COLO668 (cell line): ENCODE measurements around the gene ZFPL1.
"Not testable (repeated sequence)": the region's sequence is repeated elsewhere in the genome, so short reads cannot be mapped to it uniquely, and the experiment has no call there.

ENCODE experiments used
- DNase-seq: peaks from one replicate; lab custom pipeline; 2025; ENCODE audit not compliant: unreplicated experiment; lab: John Stamatoyannopoulos, UW

ZFPL1 gene

DNA sequence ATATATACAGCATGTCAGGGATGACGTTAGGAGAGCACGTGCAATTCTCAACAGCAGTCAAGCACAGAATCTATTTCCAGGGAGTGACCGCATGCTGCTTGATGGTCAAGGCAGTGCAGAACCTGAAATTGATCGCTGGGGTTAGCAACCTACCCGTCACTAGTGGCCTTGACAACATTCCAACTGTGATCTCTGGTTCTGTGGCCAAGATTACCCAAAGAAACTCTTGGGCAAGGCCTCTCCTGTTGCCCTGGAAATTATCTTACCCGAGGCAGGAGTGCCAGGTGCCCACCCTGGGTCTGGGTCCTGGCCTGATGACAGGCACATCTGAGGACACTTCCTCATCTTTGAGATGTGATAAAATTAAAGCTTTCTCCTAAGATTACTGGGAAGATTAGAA is 29.8 kb downstream of the ZFPL1 start:
- no peak for DNase-seq

DNA sequence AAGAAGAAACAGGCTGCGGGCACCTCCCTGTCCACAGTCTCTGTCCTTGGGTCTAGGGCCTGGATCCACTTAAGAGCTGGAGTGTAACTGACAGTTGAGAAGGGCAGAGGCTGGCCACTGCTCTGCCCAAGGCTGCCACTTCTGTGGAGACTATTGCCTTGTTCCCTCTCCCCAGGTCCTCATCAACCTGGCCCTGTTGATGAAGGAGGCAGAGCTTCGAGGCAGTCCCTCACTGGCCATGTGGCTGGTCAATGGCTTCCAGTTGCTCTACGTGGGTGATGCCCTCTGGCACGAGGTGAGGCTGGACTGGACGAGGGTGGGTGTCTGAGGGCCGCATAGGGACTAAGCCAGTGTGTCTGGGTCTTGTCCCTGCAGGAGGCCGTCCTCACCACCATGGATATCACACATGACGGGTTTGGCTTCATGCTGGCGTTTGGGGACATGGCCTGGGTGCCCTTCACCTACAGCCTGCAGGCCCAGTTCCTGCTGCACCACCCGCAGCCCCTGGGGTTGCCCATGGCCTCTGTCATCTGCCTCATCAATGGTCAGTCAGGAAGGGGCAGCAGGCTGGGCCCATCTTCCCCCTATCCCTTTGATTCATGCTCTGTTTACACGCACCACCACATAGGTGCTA is 30.6 kb downstream of the ZFPL1 start:
- DNase-seq, result no peak

DNA sequence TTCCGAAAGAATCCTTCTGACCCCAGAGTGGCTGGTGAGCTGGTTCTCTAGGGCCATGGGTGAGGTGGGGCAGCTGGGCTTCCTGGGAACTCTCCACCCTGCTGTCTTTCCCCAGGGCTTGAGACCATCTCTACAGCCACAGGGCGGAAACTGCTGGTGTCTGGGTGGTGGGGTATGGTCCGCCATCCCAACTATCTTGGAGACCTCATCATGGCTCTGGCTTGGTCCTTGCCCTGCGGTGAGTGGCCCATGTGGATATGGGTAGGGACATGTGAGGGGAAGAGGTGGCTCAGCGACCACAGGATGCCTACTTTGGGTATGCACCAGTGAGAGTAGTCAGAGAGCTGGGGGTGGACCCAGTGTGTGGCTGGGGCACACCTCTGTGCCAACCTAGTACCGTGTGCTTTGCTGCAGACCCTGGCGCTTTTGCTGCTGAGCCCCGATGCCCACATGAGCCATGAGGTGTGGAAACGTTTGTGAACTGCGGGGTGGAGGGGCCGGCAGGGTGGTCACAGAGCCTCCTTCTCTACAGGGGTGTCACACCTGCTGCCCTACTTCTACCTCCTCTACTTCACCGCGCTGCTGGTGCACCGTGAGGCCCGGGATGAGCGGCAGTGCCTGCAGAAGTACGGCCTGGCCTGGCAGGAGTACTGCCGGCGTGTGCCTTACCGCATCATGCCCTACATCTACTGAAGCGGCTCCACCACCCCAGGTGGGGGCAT is 31.5 kb downstream of the ZFPL1 start:
- DNase-seq, result no peak

DNA sequence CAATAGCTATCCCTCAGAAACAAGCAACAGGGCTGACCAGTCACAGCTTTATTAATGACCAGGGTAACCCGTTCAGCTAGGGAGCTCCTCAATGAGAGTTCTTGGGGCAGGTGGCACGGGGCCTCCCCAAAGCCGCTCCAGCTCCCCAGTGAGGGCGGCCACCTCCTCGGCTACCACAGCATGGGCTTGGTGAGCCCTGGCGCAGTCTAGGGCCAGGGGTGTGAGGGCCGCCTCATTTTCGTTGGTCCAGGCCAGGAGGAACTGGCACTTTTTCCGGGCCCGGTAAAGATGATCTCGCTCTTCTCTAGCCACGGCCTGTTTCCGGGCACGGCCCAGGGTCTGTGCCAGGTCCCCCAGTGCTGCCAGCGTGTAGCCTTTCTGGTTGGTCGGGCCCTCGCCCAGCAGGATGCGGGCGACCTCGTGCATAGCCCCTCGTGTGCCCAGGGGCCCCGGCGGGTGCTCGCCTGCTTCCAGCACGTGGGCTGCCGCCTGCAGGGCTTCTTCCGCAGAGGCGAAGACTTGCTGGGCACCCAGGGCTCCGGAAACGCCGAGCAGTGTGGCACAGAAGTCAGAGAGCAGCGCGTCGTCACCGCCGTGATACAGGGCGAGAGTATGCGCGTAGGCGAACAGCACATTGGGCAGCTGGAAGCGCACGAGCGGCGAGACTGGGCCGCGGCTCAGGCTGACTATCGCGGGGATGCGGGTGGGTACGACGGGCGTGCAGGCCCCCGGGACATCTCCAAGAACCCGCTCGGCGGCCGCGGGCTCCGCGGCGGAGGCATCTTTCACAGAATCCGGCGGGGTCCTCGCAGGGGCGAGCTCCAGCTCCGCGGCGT is 32.6 kb downstream of the ZFPL1 start:
- peak; percentile 72 for DNase-seq

DNA sequence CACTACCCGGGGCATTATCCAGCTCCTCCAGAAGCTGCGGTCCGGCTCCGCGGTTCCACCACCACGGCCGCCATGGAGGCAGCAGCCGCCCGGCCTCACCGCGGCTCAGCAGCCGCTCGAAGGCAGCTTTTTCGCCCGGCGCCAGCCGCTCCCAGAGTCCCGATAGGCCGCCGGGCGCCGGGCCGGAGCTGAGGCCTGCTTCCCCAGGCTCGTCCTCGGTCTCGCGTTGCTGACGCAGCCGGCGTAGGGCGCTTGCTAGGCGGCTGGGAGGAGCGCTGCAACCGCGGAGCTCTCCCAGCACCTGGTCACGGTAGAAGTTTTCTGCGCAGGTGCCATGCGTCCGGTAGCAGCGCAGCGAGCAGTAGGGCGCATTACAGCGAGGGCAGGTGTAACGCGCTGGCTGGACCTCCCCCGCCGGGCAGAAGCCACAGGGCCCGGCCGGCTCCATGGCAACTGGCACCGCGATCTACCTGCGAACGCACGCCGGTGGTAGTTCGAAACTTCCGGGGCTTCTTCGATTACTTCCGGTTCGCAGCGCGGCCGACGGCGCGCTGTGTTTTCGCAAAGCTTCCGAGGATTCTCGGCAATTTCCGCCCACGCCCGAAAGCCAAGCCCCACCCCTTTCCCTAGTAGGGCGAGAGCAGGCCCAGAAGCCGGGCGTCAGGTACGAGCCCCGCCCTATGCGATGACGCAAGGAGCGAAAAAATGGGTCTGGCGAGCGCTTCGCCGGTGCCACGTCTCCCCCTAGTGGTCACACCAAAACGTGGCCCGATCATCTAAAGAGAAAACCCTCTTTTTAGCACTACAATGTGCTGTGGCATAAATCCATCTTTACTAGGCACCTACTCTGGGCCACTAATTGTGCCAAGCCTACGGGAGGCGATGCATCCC is 33.4 kb downstream of the ZFPL1 start, which contains the start of gene ZNHIT2:
ZNHIT2 (minus strand) TSS at position 496 of the 891 bp plus-strand sequence; CDS start at position 448, 48 bp downstream.
- peak; percentile 99 for DNase-seq

DNA sequence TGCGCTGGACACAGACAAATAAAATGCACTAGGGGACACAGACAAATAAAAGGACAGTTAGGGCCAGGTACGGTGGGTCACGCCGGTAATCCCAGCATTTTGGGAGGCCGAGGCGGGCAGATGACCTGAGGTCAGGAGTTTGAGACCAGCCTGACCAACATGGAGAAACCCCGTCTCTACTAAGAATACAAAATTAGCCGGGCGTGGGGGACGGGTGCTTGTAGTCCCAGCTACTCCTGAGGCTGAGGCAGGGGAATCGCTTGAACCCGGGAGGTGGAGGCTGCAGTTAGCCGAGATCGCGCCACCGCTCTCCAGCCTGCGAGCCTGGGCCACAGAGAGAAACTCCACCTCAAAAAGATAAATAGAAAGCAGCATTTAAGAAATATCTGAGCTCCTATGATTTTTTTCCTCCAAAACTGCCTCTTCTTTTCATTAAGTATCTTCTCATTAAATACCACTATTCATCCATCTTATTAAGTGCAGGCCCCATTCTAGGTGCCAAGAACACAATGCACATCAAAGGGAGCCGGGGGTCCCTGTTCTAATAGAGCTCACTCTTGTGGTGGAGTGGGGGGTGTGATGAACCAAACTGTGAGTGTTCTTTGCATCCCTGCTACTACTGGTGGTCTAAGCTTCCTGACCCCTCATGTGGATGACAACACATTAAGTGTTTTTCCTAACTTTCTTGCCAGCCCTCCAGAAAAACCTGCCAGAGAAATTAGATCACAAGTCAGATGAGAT is 34.2 kb downstream of the ZFPL1 start:
- DNase-seq, result no peak

DNA sequence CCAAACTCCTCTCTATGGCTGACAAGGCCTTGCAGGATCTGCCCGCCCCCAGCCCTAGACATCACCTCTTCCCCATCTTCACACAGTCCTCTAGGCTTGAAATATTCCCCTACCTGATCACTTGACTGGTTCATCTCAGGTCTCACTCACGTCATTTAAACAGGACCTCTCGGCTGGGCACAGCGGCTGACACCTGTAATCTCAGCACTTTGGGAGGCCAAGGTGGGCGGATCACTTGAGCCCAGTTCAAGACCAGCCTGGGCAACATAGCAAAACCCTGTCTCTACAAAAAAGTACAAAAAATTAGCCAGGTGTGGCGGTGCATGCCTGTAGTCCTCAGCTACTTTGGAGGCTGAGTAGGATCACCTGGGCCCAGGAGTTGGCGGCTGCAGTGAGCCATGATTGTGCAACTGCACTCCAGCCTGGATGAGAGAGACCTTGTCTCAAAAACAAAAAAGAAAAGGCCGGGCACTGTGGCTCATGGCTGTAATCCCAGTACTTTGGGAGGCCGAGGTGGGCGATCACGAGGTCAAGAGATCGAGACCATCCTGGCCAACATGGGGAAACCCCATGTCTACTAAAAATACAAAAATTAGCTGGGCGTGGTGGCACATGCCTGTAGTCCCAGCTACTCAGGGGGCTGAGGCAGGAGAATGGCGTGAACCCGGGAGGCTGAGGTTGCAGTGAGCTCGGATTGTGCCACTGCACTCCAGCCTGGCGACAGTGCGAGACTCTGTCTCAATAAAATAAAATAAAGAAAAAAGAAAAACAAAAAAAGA is 35.1 kb downstream of the ZFPL1 start:
- DNase-seq, result not testable (repeated sequence)

DNA sequence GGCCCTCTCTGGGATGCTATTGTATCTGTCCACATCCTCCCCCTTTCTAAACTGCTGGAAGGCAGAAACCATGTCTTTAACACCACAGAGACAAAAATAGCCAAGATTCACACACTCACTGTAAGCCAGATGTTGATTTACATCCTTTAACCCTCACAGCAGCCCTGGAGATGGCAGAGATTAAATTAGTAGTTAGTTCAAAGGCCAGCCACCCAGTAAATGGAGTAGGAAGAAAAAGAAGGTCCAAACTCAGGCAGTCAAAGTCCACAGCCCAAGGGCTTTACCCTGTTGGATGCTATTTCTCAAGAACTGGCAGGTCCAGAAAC is 35.6 kb downstream of the ZFPL1 start:
- no peak for DNase-seq

DNA sequence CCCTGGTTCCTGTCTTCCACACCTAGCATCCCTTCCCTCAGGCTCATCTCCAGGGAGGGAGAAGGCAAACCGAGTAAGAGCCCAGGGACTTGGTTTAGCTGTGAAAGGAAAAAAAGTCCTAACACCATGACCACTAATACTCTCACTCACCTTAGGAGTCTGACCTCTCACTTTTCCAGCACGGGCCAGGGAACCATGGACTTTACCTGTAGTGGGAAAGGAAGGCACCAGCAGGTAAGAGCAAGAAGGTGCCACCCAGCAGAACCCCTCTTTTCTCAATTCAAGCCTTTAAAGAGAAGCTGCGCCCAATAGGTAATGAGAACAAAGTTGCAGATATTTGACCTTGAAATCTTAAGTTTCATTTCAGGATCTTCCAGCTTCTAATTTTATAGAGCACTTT is 36.8 kb downstream of the ZFPL1 start:
- no peak for DNase-seq

DNA sequence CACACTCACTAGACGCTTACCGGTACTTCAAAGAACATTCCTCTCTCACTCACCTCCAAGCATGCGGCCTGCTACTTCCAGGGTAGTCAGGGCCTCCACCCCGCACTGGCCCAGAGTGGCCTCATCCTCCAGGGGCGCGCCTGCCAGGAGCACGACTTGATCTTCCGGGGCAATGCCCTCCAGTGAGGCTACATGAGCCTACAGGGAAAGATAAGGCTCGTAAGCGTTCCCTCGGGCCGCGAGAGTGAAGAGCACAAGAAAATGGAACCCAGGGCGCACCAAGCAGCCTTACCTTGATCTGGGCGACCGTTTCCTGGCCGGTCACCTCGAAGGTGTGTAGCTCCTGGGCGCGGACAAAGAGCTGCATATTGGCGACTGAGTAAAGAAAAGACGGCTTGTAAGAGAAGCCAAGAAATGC is 37.4 kb downstream of the ZFPL1 start:
- peak; percentile 34 for DNase-seq

DNA sequence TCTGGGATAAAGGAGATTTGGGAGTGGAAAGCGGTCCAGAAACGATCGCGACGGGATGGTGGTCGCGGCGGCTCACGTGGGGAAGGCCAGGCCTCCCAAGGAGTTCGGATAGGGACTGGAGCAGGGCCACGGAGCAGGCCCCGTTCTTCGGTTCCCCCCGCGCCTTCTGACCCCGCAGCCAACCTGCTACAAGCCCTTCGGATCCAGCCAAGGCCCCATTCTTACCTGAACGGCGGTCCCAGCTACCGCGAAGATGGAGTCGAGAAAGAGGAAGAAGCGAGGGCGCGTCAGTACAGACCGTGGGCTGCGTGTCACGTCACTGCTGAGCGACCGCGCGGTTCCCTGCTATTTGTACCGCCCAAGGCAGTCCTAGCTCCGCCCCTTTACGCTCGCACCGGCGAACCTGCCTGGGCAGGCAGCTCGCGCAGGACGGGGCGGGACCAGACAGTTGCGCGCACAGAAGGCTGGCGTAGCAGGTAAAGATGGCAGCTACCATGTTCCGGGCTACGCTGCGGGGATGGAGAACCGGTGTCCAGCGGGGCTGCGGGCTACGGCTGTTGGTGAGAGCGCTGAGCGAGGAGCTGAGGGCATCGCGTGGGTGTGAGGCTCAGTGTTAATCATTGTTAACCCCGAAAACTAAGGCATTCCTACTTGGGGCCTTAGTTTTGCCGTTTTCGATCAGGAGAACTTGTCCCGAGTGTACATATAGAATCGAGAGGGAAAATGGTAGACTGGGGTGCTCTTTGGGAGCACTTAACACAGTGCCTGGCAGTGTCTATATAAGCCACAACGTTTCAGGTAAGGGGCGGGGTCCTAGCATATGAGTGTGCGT is 38.1 kb downstream of the ZFPL1 start, which contains the start of the genes FAU and MRPL49:
FAU (minus strand) TSS at position 270 of the 832 bp plus-strand sequence. CDS start 321 bp downstream, outside the sequence.
MRPL49 (plus strand) TSS at position 457 of the 832 bp plus-strand sequence; CDS start at position 483, 26 bp downstream.
- peak; percentile 98 for DNase-seq

DNA sequence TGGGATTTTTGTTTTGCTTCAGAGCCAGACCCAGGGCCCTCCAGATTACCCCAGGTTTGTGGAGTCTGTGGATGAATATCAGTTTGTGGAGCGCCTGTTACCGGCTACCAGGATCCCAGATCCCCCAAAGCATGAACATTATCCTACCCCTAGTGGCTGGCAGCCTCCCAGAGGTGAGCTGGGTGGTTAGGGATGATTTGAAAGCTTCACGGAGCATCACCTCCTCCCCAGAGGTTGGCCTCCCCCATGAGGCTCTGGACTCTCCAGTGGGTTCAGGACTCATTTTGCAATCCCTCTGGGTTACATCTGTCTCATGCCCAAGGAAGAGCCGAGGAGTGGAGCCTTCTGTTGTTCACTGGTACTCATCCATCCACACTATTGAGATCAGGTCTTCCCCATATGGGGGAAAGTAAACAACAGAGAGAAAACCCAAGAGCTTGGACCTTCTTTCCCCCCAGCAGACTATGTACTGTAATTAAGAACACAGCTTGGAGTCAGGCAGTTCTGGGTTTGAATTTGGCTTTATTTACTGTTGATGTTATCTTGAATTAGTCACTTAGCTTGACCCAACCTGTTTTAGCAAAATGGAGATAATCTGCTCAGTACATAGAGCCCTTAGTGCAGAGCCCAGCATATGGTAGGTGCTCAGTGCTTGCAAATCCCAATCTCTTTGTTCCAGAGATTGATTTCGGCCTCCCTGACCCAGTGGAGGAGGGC is 40.6 kb downstream of the ZFPL1 start:
- DNase-seq, result no peak

DNA sequence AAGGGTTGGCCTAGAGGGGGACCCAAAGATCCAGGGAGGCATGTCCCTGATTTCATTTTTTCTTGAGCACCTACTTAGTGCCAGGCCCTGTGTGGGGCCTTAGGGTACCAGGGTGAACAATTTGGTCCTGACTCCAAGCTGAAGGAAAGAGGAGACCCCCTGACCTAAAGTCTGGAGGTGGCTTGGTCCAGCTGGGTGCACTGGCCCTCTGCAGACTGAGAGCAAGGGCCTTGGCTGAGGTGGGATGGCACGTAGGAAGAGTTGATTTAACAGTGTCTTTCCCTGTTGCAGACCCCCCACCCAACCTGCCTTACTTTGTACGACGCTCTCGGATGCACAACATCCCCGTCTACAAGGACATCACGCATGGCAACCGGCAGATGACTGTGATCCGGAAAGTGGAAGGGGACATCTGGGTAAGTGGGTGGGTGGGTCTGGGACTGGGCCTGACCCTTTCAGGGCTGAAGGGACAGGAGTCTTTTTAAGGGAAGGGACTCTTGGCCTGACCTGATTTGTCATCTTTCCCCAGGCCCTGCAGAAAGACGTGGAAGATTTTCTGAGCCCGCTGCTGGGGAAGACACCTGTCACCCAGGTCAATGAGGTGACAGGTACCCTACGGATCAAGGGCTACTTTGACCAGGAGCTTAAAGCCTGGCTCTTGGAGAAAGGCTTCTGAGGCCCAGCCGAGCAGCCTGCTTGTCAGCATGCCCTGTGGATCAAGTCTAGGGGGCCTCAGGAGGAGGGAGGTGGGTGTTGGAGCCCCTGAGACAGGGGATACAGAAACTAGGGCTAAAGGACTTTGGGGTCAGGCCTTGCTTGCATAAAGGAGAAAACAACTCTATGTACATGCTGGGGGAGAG is 41.4 kb downstream of the ZFPL1 start:
- DNase-seq, result no peak

DNA sequence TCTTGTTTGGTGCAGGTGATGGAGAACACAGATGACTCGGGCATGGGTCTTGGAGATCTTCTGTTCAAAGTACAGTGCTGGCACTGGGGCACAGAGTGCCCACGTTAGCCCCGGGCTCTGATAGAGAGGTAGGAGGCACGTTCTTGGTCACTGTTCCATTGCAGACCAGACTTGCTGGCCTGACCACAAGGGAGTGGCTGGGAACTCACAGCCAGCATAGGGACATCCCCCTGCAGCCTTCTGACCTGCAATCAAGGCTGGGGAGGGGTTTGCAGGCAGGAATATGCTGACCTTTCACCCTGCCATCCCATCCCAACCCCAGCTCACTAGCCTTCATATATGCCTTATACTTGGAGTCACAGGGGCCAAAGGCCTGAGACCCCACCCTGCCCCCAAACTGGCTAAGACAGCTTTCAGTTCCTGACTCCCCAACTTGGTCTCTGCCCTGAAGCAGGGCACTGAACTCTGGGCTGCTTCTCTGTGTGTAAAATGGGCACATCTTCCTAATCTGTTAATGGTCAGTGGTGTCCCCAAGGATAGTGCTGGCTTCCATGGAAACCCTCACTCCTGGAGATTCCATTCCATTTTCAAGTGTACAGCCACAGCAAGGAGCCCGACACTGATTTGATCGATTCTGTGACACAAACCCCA is 42.7 kb downstream of the ZFPL1 start:
- DNase-seq, result no peak

DNA sequence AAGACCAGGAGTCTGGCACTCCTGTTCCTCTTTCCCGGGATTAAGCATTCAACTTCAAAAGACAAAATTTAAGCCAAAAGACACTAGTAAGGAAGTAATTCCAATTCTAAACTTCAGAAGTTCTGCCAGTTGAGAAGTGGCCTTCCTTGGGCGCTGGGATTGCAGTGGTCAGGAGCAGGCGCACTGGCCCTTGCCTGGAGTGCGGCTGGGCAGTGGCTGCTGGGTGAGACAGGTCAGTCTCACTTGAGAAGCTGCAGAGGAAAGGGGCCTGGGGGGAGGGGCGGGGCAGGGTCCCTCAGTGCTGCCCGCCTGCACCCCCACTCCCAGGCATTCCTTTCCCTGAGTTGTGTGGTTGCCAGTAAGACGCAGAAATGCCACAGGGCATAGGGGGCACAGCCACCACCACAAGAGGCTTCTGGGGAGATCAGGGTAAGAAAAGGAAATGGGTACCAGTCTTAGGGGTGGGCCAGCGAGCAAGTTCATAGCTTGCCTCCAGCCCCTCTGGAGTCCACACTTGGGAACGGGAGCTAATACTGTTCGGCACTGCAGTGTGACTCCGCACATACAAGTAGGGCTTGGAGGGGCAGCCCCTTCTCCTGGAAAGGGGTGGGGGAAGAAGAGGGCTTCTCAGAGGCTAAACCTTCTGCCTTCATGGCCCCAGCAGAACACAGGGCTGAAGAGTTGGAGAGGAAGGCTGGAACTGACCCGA is 43.6 kb downstream of the ZFPL1 start:
- DNase-seq, result no peak
